HG02852 (cell line): Measurements from ENCODE around the gene TMC3.
"Not testable (repeated sequence)": the region's sequence is repeated elsewhere in the genome, so short reads cannot be mapped to it uniquely, and the experiment has no call there.

Experiments
- ATAC-seq: cut with Tn5 transposase; IDR thresholded peaks from one replicate; pipeline ENCODE4 v1.9.1; 2021; ENCODE audit warnings: mild to moderate bottlenecking, moderate library complexity; ENCODE audit not compliant: unreplicated experiment

TMC3 gene

DNA sequence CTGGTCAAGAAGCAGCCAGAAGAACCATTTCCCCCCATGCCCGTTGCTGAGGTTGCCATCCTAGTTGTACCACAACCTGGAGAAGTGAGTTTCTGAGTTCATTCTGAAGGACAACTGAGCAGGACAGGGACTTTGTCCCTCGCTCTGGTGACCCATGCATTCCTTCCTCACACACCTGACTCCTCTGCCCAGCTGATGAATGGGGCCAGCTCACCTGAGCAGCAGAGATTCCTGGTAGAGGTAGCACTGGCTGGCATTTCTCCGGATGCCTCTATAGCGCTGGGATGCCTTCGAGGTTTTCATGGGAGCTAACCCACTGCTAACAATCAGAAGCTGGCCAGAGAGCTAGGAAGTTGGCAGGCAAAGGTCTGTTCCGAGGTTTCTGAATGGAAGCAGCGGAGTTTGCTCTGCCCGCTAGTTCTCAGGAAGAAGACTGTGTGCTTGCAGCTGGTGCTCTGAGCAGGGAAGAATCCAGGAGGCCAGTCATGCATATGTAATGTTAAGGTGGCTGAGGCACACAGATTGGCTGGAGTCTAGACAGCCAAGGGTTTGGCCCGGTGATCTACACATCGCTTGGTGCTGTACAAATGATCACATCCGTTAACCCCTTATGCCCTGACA, at the start of gene TMC3:
Gene TMC3, minus strand, starts transcription at position 439 of the 621 bp plus-strand sequence. Its CDS starts 136 bp downstream, at position 303.
- ATAC-seq: no peak

DNA sequence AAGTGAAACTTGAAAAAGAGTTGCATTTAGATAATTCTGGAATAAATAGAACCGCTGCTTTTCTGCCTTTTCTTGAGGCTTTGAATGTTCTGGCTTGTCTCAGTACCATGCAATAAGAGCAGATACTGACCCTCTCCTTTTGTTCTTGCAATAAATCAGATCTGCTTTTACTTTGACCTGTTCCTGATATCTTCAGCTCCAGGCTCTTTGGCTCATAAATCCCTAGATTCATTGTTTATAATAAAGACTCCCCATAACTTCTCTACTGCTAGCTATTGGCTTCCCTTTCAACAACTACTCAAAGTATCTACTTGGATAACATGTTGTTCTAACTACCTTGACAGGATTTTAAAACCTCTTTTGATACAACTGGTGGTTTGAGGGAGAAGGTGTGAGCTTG, 47.4 kb upstream of the TMC3 start:
- no peak for ATAC-seq

DNA sequence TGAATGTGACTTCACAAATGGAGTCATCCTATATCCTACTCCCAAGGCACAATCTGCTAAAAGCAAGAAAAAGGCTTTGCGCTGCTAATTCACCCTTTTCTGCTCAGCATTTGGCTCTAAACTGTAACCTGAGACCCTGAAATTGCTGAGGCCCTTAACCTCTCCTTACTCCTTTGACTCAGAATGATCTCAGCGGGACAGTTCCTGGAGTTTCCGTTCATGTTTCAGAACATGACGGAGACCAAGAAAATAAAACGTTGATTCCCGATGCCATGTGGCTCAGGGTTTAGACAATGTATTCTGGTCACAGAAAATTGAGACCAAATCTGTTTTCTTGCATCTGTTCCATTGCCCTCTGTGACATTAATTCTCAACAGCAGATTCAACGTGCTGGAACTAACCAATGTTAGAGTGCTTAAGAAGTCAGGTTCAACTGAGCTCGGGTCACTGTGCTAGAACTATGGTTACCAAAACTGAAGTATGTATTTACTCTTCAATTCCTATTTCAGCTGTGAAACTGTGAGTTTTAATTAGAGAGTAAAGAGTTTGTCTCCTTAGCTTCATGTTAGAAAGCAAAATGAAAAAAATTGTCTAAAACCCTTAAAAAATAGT, 45.4 kb upstream of the TMC3 start:
- ATAC-seq: no peak

DNA sequence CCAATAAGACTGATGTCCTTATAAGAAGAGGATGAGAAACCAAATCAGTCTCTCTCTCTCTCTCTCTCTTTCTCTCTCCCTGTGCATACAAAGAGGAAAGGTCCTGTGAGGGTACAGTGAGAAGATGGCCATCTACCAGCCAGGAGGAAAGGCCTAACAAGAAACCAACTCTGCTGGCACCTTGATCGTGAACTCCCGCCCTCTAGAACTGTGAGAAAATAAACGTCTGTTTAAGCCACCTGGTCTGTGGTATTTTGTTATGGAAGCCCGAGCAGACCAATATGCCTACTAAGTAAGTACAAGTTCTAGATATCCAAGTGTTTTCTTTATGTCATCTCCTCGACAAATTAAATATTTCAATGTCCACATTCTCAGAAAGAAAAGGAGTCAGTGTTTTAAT, 44.9 kb upstream of the TMC3 start:
- ATAC-seq: no peak

DNA sequence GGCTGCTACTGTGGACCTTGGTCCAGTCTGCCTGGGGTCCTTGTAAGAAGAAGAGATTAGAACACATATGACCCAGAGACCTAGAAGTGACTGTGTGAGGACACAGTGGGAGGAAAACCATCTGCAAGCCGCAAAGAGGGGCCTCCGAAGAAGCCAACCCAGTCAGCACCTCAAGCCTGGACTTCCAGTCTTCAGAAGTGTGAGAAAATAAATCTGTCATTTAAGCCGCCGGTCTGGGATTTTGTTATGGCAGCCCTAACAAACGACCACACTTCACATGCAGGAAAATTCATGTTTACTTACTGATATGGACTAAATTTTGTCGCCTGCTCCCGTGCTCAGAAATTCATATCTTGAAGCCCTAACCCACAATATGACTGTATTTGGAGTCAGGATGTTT, 44.4 kb upstream of the TMC3 start:
- ATAC-seq: no peak

DNA sequence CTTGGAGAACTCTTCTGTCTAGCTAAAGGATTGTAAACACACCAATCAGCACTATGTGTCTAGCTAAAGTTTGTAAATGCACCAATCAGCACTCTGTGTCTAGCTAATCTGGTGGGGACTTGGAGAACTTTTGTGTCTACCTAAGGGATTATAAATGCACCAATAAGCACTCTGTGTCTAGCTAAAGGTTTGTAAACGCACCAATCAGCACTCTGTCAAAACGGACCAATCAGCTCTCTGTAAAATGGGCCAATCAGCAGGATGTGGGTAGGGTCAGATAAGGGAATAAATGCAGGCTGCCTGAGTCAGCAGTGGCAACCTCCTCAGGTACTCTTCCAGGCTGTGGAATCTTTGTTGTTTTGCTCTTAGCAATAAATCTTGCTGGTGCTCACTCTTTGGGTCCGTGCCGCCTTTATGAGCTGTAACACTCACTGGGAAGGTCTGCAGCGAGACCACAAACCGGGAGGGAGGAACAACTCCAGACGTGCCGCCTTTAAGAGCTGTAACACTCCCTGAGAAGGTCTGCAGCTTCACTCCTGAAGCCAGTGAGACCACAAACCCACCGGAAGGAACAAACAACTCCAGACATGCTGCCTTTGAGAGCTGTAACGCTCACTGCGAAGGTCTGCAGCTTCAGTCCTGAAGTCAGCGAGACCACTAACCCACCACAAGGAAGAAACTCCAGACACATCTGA, 40.4 kb upstream of the TMC3 start:
- not testable (repeated sequence) for ATAC-seq

DNA sequence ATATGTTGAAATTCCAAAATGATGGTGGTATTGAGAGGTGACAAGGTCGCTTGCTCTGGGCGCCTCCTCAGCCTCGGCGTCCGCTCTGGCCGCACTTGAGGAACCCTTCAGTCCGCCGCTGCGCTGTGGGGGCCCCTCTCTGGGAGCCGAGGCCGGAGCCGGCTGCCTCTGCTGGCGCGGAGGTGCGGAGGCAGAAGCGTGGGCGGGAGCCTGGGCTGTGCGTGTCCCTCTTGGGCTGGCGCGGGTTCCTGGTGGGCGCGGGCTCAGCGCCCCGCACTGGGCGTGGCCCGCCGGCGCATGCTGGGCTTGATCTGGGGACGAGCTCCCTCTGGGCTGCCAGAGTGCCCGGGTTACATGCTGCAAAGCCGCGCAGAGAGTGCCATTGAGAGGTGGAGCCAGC, 39.8 kb upstream of the TMC3 start:
- no peak for ATAC-seq

DNA sequence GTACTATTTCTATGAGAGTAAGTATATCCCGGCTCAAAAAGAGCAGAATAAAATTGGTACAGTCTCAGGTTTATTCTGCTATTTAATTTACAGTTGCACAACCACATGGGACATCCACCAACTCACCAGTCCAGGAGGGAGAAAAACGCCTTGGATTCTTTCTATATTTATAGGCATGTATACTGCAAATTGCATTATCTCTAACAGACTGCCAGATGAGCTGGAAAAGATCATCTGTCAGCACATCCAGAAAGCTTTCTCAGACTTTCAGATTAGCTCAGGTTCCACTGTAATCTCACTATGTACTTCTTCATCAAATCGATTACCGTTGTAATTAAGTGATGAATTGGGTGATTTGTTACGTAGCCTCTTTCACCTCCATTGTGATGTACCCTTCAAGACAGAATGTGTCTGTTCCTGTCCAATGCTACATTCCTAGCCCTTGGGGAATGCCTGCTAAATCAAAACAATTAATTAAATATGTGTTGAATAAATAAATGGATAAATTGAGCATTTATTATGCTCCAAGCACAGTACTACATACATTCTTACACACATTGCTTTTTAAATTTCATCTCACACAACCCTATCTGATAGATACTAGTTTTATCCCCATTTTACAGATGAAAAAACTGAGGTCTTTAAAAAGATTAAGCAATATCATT, 38.1 kb upstream of the TMC3 start:
- ATAC-seq: no peak

DNA sequence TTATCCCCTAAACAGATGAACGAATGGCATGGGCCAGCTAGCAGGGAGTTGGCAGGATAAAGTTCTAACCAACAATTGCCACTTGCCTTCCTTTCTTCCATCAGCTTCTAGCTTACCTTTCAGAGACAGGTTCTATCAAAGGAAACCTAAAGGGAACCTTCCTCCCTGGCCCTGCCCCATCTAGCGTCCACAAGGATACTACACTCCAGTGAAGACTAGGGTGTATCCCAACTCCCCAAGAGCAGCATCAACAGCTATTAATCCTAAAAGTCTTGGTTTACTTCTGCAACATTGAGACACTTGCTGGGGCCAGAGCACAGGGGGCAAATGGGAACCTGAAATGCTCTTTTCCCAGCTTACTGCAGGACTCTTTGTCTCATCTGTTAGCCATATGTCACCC, 37.0 kb upstream of the TMC3 start:
- ATAC-seq: no peak

DNA sequence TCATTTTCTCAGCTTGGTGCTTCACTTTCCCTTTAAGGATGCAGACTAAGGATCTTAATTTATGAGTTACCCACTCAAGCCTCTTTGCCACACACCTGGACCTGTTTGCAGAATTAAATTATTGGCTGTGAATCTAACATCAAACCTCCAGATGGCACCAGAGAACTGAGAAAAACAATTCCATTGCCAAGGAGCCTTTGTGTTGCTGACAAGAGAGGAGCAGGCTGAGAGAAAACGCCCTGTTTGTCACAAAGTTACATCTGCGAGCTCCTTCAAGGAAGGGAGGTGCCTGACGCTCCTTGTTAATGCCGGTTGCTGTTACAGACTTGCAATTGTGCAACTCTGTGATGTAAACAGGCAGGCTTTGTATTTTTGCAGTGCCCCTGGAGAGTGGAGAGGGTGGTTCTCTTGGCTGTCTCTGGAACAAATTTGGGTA, 36.3 kb upstream of the TMC3 start:
- no peak for ATAC-seq

DNA sequence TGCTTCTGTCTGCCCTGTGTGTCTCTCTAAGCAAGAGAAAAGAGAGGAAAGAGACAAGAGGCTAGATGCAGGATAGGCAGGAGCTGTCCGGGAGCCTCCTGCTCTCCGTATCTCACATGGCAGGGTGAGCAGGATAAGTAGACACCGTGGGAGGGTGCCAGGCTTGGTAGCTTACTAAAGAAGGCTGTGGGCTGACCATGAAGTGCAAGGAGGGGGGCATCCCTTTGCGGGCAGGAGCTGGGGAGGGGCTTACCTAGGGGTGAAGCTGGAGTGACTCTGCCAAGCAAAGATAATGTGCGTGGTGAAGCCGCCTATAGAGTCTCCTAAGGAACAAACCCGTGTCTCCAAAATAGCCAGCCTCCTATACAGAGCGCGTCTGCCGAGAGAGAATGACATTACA, 33.7 kb upstream of the TMC3 start:
- no peak for ATAC-seq

DNA sequence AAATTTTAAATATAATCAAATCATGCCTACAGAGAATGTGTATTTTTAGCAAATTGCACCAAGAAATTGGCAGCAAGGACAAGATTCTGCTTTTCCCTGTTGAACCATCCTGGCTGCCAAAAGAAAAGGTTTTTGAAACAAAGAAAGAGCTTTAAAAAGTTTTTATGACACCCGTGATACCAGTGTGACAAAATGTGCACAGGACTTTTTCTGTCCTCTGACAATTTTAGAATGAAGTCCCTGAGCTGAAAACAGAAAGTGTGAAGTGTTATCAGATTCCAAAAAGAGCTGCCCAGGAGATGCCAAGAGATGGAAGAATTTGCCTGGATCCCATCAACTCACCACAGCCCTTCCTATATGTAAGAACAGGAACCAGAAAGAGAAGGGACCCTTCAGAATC, 33.2 kb upstream of the TMC3 start:
- no peak for ATAC-seq

DNA sequence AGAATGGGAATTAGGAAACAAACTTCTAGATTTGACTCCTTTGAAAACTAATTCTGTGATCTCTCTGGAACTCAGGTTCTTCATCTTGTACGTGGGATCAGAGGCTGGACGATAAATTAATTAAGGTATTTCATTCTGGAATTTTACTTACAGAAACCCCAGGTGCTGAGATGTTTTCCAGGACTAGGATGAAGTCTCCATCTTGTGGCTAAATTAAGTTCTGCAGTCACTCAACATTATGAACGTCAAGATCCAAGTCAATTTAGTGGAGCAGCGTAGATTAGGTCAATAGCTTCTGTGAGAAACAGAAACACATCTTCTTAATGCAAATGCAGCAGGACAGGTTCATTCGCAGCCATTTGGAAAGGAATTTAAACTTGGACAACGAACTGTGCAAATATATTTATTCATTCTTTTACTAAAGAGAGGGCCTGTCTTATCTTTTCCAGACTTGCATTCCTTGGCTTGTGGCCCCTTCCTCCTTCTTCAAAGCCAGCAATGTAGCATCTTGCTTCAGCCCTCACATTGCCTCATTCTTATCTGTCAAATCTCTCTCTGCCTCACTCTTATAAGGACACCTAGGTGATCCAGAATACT, 26.7 kb upstream of the TMC3 start:
- ATAC-seq: no peak

DNA sequence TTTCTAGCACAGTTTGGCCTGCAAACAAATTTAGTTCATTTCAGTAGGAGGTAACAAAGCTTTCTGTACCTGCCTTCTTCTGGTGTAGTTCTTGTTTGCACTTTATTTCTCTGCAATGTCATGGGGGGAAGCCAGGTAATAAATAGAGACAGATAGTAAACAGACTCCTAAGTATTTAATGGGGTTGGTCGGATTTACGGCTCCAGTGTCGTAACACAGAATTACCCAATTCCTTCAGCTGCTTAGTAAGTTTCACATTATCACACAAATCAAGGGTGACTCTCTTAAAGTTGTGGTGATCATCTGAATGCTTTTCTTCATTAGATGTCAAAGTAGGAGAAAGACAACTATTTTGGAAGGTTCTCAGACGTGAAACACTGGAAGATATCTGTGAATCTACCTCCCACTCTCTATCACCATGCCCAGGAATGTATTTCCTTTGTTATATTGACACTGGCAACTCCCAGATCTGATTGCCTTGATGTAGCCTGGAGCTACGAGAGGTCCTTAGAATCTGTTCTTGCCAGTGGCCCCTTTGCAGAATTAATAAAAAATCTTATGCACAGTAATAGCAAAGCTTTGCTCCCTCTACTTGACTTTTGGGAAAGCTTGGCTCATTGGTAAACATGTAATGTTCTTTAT, 25.0 kb upstream of the TMC3 start:
- no peak for ATAC-seq

DNA sequence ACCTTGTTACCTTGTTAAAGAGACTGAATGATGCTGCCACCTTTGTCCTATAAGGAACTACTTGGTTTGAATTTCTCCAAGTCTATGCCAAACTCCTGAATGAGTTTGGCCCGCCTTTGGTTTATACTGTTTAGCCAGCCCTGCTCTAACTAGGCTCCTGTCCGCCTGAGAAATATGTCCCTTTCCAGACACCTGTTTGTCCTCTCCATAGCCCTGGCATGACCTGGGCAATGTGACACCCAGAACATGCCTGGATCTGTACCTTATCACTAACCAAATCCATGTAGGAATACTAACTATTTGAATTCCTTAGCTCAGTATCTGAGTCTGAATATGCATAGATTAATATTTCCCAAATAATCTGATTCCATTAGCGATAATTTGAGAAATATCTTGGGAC, 24.4 kb upstream of the TMC3 start:
- no peak for ATAC-seq

DNA sequence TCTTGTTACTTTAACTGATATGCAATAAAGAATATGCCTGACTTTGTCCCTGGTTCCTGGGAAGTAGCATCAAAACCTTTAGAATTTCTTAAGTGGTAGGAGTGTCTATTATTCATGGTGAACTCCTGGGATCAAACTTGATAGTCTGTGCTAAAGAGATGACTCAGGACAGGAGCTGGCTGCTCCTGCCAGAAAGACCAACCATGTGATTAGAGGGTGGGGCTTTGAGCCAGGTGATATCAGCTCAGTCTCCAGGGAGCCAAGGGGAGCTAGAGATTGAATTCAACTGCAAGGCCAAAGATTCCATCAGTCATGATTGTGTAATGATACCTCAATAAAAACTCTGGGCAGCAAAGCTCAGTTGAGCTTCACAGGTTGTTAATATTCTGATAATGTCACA, 20.6 kb upstream of the TMC3 start:
- no peak for ATAC-seq

DNA sequence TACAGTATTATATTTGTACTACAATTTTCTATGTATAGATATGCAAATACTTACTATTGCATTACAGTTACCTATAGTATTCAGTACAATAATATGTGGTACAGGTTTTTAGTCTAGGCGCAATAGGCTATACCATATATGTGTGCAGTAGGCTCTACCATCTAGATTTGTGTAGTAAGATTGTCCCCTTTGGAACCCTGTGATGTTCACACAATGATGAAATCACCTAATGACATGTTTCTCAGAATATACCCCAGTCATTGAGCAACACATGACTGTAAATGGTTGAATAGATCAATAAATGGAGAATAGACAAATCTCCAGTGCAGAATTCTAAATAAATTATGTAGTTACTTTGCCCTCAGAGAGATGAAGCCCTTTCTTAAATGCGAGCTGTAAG, 17.6 kb upstream of the TMC3 start:
- no peak for ATAC-seq

DNA sequence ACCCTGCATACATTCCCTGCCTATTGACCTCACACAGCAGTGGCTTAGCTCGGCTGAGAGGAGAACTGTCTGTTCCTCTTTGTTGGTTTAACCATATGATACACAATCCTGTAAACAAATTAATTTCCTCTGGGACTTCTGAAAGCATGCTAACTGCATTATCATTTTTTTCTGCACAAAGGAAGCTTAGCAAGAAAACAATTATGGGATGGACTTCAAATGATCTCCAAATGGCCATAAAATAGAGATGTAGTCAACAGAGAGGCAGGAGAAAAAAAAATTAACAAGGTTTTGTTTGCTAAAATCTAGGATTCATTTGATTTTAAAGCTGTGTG, 14.4 kb upstream of the TMC3 start:
- no peak for ATAC-seq

DNA sequence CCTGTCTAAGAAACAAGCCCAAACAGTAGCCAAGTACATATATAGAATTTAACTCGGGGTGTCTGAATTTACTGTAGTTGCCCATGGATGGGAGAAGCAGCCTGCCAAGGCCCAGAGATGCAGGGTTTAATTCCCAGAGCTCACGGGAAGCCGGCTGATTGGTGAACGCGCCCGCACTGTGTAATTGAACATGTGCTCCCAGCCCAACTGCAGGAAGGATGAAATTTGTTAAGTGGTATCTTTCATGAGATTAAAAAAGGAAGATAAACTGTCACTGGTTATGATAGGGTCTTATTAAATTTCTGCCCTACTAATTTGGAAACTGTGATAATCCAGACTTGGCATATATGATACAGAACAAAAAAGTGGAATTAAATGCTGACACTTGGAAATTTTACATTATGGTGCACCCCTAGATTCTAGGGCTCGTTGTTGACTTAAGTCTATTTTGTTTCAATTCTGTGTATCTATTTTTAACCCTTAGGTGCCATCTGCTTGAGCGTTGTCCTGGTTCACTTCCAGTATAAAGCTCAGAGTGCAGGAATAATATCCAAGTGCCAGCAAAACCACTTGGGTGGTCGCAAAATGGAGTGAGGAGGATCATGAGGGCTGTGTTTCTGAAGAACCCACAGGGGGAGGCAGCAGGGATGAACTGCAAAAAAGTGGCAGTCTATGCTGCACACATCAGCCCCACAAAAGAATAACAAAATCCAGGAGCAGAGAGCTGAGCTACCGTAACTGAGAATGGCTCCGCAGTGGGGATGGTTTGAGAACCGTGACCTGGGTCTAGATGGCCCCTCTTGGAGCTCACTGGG, 13.8 kb upstream of the TMC3 start:
- ATAC-seq: no peak

DNA sequence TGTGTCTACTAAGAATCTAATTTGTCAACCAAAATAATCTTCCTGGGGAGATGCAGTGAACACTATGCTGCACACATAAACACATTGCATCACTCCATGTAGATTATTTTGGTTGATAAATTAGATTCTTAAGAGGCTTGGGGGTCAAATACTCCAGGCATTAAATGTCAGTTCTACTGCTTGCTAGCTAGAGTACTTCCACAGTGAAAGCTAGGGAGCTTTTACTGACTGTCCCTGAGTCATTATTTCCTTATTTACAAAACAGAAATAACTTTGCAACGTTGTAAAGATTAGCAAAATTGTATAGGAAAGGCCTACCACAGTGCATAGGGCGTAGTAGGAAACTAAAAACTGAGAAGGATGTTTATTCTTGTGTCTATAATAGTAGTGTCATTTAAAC, 12.9 kb upstream of the TMC3 start:
- ATAC-seq: no peak
